AG04449 (cell line): Measurements from ENCODE around the gene ZBTB4.

Experiments used
- CTCF ChIA-PET: fragments of 350-600 bp; formaldehyde crosslinking; extraction: SDS; loops from one replicate; lab custom pipeline; 2021; ENCODE audit warnings: antibody characterized with exemption; lab: Yijun Ruan, JAX
- POLR2A ChIA-PET: fragments of 400-600, 350-600 bp; formaldehyde crosslinking; extraction: SDS; loops from one replicate; lab custom pipeline; 2020; ENCODE audit warnings: antibody characterized with exemption, inconsistent platforms; lab: Yijun Ruan, JAX
- DNase-seq: peaks from one replicate; pipeline ENCODE4 v3.0.0-alpha.2; 2010; ENCODE audit warnings: low read depth, low spot score
- H3K4me3 ChIP-seq: 2 replicates; pipeline ENCODE4 v1.5.1; 2011; ENCODE audit warnings: low read depth, mild to moderate bottlenecking, control low read depth, low read length
- TF ChIP-seq, protein P1 (sequence below): IDR thresholded peaks from one replicate; pipeline ENCODE4 v1.5.1; 2011; ENCODE audit warnings: mild to moderate bottlenecking, moderate library complexity, low read length, control low read depth, inconsistent platforms; ENCODE audit not compliant: insufficient read depth; ENCODE audit errors: missing control alignments

Gene ZBTB4

DNA sequence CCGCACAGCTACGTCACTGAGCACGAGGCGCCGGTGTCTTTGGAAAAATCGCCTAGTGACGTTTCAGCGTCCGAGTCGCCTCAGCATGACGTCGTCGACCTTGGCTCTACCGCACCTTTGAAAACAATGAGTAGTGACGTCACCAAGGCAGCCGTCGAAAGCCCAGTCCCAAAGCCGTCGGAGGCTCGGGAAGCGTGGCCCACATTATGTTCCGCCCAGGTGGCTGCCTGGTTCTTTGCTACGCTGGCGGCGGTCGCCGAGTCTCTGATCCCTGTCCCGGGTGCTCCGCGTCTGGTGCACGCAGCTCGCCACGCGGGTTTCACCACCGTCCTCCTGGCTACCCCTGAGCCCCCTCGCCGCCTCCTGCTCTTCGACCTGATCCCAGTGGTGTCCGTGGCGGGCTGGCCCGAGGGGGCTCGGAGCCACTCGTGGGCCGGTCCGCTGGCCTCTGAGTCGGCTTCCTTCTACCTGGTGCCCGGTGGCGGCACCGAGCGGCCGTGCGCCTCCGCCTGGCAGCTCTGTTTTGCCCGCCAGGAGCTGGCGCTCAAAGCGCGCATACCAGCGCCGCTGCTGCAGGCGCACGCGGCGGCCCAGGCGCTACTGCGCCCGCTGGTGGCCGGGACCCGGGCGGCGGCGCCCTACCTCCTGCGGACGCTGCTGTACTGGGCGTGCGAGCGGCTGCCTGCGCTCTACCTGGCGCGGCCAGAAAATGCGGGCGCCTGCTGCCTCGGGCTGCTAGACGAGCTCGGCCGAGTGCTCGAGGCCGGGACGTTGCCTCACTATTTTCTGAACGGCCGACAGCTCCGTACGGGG is 42.7 kb downstream of the ZBTB4 start:
- no peak for DNase-seq
- peak overlapping the region; percentile 56 for H3K4me3 ChIP-seq
- POLR2A ChIA-PET: interaction anchor here (0.5 to 2.9 kb wide), 8 partner anchors 8 to 54 kb away, joined by 3 to 19 read pairs (median 4); partner anchors contain the start of genes PLSCR3, POLR2A, SPEM3 and TMEM256
- CTCF ChIA-PET: interaction anchor here (0.6 to 5.3 kb wide), 36 partner anchors 11 to 391 kb away, joined by 3 to 62 read pairs (median 5); partner anchors contain the start of genes CHRNB1, NLGN2, PLSCR3 and SENP3
- TF ChIP-seq, protein P1, sequence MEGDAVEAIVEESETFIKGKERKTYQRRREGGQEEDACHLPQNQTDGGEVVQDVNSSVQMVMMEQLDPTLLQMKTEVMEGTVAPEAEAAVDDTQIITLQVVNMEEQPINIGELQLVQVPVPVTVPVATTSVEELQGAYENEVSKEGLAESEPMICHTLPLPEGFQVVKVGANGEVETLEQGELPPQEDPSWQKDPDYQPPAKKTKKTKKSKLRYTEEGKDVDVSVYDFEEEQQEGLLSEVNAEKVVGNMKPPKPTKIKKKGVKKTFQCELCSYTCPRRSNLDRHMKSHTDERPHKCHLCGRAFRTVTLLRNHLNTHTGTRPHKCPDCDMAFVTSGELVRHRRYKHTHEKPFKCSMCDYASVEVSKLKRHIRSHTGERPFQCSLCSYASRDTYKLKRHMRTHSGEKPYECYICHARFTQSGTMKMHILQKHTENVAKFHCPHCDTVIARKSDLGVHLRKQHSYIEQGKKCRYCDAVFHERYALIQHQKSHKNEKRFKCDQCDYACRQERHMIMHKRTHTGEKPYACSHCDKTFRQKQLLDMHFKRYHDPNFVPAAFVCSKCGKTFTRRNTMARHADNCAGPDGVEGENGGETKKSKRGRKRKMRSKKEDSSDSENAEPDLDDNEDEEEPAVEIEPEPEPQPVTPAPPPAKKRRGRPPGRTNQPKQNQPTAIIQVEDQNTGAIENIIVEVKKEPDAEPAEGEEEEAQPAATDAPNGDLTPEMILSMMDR: peak; percentile 76

DNA sequence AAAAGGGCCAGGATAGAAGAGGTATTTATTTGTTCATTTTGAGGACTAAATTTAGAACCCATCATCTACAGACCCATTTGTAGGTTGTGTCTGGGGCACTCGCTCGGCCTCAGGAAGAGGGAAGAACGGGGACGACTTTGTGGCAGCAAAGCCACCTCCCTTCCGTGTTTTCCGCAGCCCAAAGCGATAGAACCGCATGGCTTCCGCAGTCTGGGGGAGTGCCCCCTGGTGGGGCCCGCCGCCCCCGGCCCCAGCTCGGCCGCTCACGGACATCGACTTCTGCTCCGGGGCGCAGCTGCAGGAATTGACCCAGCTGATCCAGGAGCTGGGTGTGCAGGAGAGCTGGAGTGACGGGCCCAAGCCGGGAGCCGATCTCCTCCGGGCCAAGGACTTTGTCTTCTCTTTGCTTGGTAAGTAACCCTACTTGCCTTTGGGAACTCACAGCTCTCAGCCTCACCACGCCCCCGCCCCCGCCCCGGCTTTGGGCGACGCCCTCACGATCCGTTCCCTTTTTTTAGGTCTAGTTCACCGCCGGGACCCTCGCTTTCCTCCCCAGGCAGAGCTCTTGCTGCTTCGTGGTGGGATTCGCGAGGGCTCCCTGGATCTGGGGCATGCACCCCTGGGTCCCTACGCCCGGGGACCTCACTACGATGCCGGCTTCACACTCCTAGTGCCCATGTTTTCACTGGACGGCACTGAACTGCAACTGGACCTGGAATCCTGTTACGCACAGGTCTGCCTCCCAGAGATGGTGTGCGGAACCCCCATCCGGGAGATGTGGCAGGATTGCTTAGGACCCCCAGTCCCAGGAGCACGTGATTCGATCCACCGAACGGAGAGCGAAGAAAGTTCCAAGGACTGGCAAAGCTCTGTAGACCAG is 43.5 kb downstream of the ZBTB4 start:
- H3K4me3 ChIP-seq: peak overlapping the region; percentile 56
- no peak for DNase-seq
- ChIA-PET CTCF (interaction anchor here (1.1 to 5.3 kb wide), 24 partner anchors 11 to 158 kb away, joined by 3 to 62 read pairs (median 6); partner anchors contain the start of genes CHRNB1, NLGN2, PLSCR3 and SENP3), POLR2A (interaction anchor here (0.5 to 2.9 kb wide), 7 partner anchors 22 to 49 kb away, joined by 3 to 19 read pairs (median 4); partner anchors contain the start of genes PLSCR3, POLR2A, TMEM256 and ZBTB4)
- TF ChIP-seq, protein P1: no peak

DNA sequence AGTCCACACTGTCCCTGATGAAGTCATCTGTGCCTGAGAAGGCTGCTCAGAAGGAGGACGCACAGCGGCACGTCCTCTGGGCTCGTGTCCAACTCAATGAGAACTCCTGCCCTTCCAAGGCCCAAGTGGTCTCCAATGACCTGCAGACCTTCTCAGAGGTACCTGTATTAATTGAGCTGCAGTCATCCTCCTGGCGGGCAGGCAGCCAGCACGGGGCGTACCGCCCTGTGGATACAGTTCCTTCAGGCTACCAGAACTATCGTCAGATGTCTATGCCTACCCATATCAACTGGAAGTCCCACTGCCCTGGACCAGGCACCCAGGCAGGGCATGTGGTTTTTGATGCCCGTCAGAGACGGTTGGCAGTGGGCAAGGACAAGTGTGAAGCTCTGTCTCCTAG is 47.1 kb downstream of the ZBTB4 start:
- POLR2A ChIA-PET: no interaction called here
- CTCF ChIA-PET: interaction anchor here (0.8 to 1.9 kb wide), 2 partner anchors 77 to 129 kb away, joined by 3 to 7 read pairs; partner anchors contain the start of genes SENP3 and TMEM95
- no peak overlapping the region for H3K4me3 ChIP-seq
- TF ChIP-seq, protein P1: no peak
- no peak for DNase-seq

DNA sequence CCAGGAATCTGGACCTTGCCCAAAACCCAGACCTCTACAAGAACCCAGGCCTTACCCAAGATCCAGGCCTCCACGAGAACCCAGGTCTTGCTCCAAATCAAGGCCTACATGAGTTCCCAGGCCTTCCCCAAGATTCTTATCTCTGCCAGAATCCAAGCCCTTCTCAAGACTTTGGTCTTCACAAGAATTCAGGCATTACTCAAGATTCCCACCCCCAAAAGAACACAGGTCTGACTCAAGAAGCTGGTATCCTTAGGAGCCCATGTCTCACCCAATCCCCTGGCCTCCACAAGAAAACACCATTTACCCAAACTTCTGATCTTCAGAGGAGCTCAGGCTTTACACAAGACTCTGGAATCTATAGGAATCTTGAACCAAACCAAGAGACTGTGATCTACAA is 48.2 kb downstream of the ZBTB4 start:
- ChIA-PET CTCF (interaction anchor here (1.9 kb wide), 1 partner anchor 75 kb away, joined by 7 read pairs; the partner anchor contains the start of gene TMEM95), POLR2A (no interaction called here)
- TF ChIP-seq, protein P1: no peak
- no peak for DNase-seq
- H3K4me3 ChIP-seq: no peak overlapping the region

DNA sequence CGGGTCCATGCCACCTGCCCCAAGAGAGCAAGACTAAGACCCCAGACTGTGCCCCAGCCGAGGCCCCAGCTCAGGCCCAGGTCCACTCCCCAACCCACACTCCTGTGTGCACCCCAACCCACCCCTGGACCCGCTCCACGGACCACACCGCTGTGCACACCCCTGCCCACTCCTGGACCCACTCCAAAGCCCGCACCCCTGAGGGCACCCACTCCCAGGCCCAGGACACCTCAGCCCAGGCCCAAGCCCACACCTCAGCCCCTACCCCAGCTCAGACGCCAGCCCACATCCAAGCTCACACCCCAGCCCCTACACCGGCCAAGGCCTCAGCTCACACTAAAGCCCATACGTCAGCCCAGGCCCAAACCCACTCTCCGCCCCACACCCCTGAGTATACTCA is 49.7 kb downstream of the ZBTB4 start:
- no peak for DNase-seq
- ChIA-PET CTCF (no interaction called here), POLR2A (no interaction called here)
- TF ChIP-seq, protein P1: no peak
- H3K4me3 ChIP-seq: no peak overlapping the region
